PC-9 (cell line): ENCODE data around the gene EXOSC5. TPM values are rescaled to one million over a fixed set of nuclear protein-coding genes. Genes with fewer than 3 reads are reported as not detected.
A peak's percentile ranks its signal among the peaks of the same experiment; 100 is the strongest.

ENCODE experiments used
- BruUV-seq: library from RNA; stranded (reverse); fragments of 400-500 nt; replicated peaks from 2 replicates; lab custom pipeline; 2021; lab: Mats Ljungman, UMichigan
- CTCF ChIA-PET: fragments of 300-600 bp; sonication (Branson Sonifier 250); formaldehyde crosslinking; loops from one replicate; lab custom pipeline; 2022; ENCODE audit warnings: antibody characterized with exemption; lab: Charles Lee
- POLR2A ChIA-PET: fragments of 300-600 bp; sonication (Branson Sonifier 250); formaldehyde crosslinking; loops from one replicate; lab custom pipeline; 2022; ENCODE audit warnings: antibody characterized with exemption; ENCODE audit not compliant: unreplicated experiment; lab: Charles Lee
- DNase-seq, 2 experiments: peaks; one replicate each; pipeline versions ENCODE4 v3.0.0 to v3.0.0-alpha.2; 2015 to 2022; ENCODE audit warnings: mixed read lengths in 1 of 2
- H2AFZ ChIP-seq: fragments of 200-600 bp; sonication (generic); 2 replicates; pipeline ENCODE4 v1.8.1; 2017; ENCODE audit warnings: antibody characterized with exemption
- H3F3A ChIP-seq: fragments of 200-600 bp; sonication (generic); 2 replicates; pipeline ENCODE4 v1.8.1; 2017; ENCODE audit warnings: antibody characterized with exemption, mild to moderate bottlenecking, low read depth; ENCODE audit not compliant: insufficient read depth
- H3K27ac ChIP-seq: fragments of 200-600 bp; sonication (generic); 2 replicates; pipeline ENCODE4 v1.6.1; 2016; ENCODE audit warnings: mixed run types
- H3K27me3 ChIP-seq: fragments of 200-600 bp; sonication (generic); 2 replicates; pipeline ENCODE4 v1.6.1; 2016; ENCODE audit warnings: low read depth, mixed run types; ENCODE audit not compliant: insufficient read depth
- H3K36me3 ChIP-seq: fragments of 200-600 bp; sonication (generic); 2 replicates; pipeline ENCODE4 v1.6.1; 2016; ENCODE audit warnings: low read depth, mixed run types
- H3K4me1 ChIP-seq: fragments of 200-600 bp; sonication (generic); replicated peaks from 2 replicates; pipeline ENCODE4 v1.6.1; 2016; ENCODE audit warnings: mixed run types; ENCODE audit not compliant: insufficient read depth
- H3K4me2 ChIP-seq: fragments of 200-600 bp; sonication (generic); 2 replicates; pipeline ENCODE4 v1.6.1; 2017; ENCODE audit warnings: mixed run types
- H3K4me3 ChIP-seq: fragments of 200-600 bp; sonication (generic); 2 replicates; pipeline ENCODE4 v1.6.1; 2016; ENCODE audit warnings: mixed run types
- H3K79me2 ChIP-seq: fragments of 200-600 bp; sonication (generic); 2 replicates; pipeline ENCODE4 v1.6.1; 2017; ENCODE audit warnings: low read depth, mixed run types
- H3K9me2 ChIP-seq: fragments of 200-600 bp; sonication (generic); 2 replicates; pipeline ENCODE4 v1.8.1; 2017; ENCODE audit warnings: mild to moderate bottlenecking; ENCODE audit not compliant: insufficient read depth
- H3K9me3 ChIP-seq: fragments of 200-600 bp; sonication (generic); 2 replicates; pipeline ENCODE4 v1.8.1; 2016; ENCODE audit warnings: low read depth; ENCODE audit not compliant: insufficient read depth
- H4K20me1 ChIP-seq: fragments of 200-600 bp; sonication (generic); 2 replicates; pipeline ENCODE4 v1.8.1; 2017; ENCODE audit not compliant: insufficient read depth
- CTCF ChIP-seq: fragments of 200-600 bp; sonication (generic); conservative IDR thresholded peaks from 2 replicates; pipeline ENCODE4 v1.6.1; 2017; ENCODE audit warnings: mixed run types, antibody characterized with exemption, mild to moderate bottlenecking, moderate library complexity
- EZH2 ChIP-seq: fragments of 200-600 bp; sonication (generic); IDR thresholded peaks from 2 replicates; pipeline ENCODE4 v1.8.0; 2017; ENCODE audit warnings: antibody characterized with exemption, low read depth
- intact Hi-C: fragments of 100-400 bp; cut with micrococcal nuclease; formaldehyde crosslinking; loops from one replicate; pipeline ENCODE4 v1.10.0; 2022; ENCODE audit not compliant: unreplicated experiment
- total RNA-seq: library from RNA; stranded (reverse); gene quantifications from 2 replicates; pipeline ENCODE4 v1.2.3, GENCODE V29; 2021

Gene EXOSC5
- total RNA-seq, 1 experiment from 2014 or later: 37.7 TPM

GRCh38 chr19:41369769-41370168, 27.4 kb downstream of the EXOSC5 start:
- Histone ChIP-seq H3K27me3 (no peaks in the 10 kb centered on the region), H3K9me3 (no peaks in the 10 kb centered on the region), H3K36me3 (no peaks in the 10 kb centered on the region), H3K4me2 (no peak overlapping the region), H3K4me3 (no peak overlapping the region), H3K9me2 (no peaks in the 10 kb centered on the region), H3K4me1 (peaks cover 14% of the 10 kb centered on the region), H2AFZ (no peak overlapping the region), H3K79me2 (peaks cover 18% of the 10 kb centered on the region), H3F3A (no peaks in the 10 kb centered on the region), H3K27ac (no peak overlapping the region), H4K20me1 (no peaks in the 10 kb centered on the region)
- CTCF ChIA-PET: no interaction called here
- TF ChIP-seq EZH2 (no peak), CTCF (no peak)
- intact Hi-C loops: no loop called here
- POLR2A ChIA-PET: no interaction called here
- no peak for DNase-seq
- no TSS peak for BruUV-seq

GRCh38 chr19:41367848-41368301, 29.3 kb downstream of the EXOSC5 start:
- Histone ChIP-seq H3F3A (peaks cover 2% of the 10 kb centered on the region; the same call in 1 of the 2 replicates), H3K4me1 (peaks cover 21% of the 10 kb centered on the region), H3K9me2 (no peaks in the 10 kb centered on the region), H3K36me3 (no peaks in the 10 kb centered on the region), H3K27me3 (no peaks in the 10 kb centered on the region), H3K4me2 (no peak overlapping the region), H3K9me3 (no peaks in the 10 kb centered on the region), H4K20me1 (no peaks in the 10 kb centered on the region), H3K79me2 (peaks cover 23% of the 10 kb centered on the region), H3K4me3 (no peak overlapping the region), H3K27ac (peak overlapping the region; percentile 28; the same call in 1 of the 2 replicates), H2AFZ (no peak overlapping the region)
- TF ChIP-seq EZH2: no peak
- intact Hi-C loops: no loop called here
- ChIA-PET POLR2A (interaction anchor here (0.6 kb wide), 1 partner anchor 9 kb away, joined by 3 read pairs; no protein-coding TSS in a partner anchor), CTCF (no interaction called here)
- DNase-seq: peak; percentile 35 to 56
- BruUV-seq: no TSS peak

GRCh38 chr19:41366089-41366488, 31.1 kb downstream of the EXOSC5 start:
- no peak for TF ChIP-seq EZH2
- TF ChIP-seq CTCF: 0 out of 2 replicates have a peak, but pooled peaks have one; percentile 30
- BruUV-seq: no TSS peak
- intact Hi-C loops: no loop called here
- Histone ChIP-seq H3K9me2 (no peaks in the 10 kb centered on the region), H3K4me3 (no peak overlapping the region), H4K20me1 (no peaks in the 10 kb centered on the region), H3K79me2 (peaks cover 23% of the 10 kb centered on the region), H3K4me1 (peaks cover 21% of the 10 kb centered on the region), H3K27ac (no peak overlapping the region), H2AFZ (no peak overlapping the region), H3K27me3 (no peaks in the 10 kb centered on the region), H3K4me2 (no peak overlapping the region), H3F3A (peaks cover 5% of the 10 kb centered on the region; the same call in 1 of the 2 replicates), H3K9me3 (no peaks in the 10 kb centered on the region), H3K36me3 (no peaks in the 10 kb centered on the region)
- DNase-seq: no peak
- ChIA-PET POLR2A (interaction anchor here (0.7 kb wide), 2 partner anchors 61 to 183 kb away, joined by 3 to 17 read pairs; no protein-coding TSS in a partner anchor), CTCF (interaction anchor here (0.6 to 0.7 kb wide), 3 partner anchors 15 to 1522 kb away, joined by 3 to 7 read pairs (median 4); no protein-coding TSS in a partner anchor)
